Activated CD4-positive, alpha-beta T cell treated with anti-CD3 and anti-CD28 coated beads for 1 hour (primary cell): ENCODE data around the gene ESR1.
"Not testable (repeated sequence)": the region's sequence is repeated elsewhere in the genome, so short reads cannot be mapped to it uniquely, and the experiment has no call there.

ENCODE experiments used
- DNase-seq: peaks from one replicate; pipeline ENCODE4 v3.0.0-alpha.2; 2020

Gene ESR1

DNA sequence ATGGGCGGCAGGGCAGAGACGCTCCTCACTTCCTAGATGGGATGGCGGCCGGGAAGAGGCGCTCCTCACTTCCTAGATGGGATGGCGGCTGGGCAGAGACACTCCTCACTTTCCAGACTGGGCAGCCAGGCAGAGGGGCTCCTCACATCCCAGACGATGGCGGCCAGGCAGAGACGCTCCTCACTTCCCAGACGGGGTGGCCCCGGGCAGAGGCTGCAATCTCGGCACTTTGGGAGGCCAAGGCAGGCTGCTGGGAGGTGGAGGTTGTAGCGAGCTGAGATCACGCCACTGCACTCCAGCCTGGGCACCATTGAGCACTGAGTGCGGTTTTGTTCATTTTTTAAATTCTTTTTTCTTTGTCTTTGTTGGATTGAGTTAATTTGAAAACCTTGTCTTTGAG is 92.3 kb downstream of the ESR1 start:
- not testable (repeated sequence) for DNase-seq

DNA sequence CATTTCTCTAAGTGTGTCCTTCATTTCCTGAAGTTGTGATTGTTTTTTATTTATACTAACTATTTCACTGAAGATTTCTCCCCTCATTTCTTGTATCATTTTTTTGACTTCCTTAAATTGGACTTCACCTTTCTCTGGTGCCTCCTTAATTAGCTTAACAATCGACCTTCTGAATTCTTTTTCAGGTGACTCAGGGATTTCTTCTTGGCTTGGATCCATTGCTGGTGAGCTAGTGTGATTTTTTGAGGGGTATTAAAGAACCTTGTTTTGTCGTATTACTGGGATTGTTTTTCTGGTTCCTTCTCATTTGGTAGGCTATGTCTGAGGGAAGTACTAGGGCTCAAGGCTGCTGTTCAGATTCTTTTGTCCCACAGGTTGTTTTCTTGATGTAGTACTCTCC is 92.8 kb downstream of the ESR1 start:
- DNase-seq, result no peak

DNA sequence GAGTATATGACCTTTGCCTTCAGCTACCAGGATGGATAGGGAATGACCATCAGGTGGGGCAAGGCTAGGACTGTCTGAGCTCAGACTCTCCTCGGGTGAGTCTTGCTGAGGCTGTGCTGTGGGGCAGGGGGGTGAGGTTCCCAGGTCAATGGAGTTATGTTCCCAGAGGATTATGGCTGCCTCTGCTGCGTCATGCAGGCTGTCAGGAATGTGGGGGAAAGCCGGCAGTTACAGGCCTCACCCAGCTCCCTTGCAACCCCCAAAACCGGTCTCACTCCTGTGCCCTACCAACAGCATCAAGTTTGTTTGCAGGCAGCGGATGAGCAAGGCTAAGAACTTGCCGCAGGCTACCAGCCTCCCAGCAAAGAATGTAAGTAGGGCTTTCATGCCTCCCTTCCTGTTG is 93.5 kb downstream of the ESR1 start:
- DNase-seq, result no peak

DNA sequence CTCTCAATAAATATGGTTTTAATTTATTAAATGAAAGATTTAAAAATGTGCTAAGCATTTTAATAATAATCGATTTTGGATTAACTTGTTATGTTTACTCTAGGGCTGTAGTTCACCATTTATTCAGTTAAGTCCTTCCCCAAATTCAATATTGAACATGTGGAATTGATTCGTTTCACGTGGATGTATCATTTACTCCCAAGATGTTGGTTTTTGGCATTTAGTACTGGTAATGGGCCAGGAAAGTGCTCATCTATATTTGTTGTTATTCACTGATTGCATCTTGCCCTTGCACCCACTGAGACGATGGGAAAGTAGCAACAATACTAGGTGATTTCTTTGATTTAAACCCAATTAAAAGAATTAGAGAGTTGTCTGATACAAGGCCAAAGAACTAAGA is 97.1 kb downstream of the ESR1 start:
- DNase-seq, result no peak

DNA sequence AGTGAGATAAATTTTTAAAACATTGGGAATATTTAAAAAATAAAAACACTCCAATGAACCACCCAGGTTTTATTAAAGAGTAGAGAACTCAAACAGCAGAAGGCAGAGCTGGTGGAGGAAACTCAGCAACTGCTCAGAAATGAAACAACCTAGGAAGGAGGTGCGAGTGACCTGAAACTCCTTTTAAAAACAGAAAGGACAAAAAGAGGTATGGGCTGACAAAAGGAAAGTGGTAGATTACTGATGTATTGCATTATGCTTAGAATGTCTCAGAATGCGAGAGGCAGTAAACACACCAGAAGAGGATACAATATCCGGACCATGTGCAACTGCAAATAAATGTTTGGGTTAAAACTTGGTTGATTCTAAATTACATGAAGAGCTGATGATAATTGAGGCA is 97.6 kb downstream of the ESR1 start:
- no peak for DNase-seq

DNA sequence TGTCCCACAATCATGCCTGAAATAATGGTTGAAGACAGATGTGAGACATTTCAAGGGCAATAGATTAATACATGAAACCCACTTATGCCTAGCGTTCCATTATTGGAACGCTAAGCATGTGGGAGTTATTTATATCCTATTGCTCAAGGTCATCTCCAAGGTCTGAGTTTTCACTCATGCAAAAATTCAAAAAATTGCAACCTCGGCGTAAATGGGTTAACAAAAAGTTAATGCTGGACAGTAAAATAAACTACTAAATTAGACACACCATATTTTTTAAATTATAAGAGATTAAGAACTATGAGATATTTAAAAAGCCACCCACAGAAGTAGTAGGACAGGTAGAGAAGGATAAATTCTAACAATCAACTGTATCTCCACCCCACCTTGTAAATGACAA is 98.4 kb downstream of the ESR1 start:
- no peak for DNase-seq

DNA sequence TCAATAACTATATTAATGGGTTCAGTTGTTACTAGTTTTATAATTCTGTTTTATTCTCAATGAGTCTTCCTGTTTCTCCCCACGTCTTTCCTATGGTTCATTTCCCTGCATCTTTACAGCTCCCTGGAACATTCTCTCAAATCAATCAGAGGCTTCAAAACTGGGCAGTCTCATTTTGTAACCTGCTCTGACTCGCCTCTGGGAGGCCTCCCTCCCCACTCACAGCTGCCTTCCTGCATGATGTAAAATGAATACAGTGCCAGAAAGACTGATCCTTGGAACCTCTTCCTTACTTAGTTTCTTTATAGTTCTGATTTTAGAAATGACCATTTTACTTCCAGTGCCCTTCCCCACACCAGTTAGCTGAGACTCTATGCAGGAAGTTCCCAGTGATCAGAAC is 103.9 kb downstream of the ESR1 start:
- DNase-seq, result no peak

DNA sequence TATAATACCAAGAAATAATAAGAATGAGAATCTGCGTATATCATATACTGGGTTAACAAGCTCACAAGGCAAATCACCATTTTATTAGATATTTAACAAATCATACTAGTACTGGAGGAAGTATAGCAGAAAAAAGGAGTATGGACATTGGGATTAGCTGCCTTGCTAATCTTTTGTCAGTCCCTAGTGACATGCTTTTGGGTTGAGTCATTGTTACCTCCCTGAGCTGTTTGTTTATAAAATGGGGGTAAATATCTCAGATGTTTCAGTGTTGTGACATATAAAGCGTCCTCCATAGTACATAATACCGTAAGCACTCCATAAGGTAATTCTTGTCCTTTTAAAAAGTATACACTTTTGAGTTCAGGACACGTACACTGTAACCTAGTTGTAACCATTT is 107.0 kb downstream of the ESR1 start:
- no peak for DNase-seq

DNA sequence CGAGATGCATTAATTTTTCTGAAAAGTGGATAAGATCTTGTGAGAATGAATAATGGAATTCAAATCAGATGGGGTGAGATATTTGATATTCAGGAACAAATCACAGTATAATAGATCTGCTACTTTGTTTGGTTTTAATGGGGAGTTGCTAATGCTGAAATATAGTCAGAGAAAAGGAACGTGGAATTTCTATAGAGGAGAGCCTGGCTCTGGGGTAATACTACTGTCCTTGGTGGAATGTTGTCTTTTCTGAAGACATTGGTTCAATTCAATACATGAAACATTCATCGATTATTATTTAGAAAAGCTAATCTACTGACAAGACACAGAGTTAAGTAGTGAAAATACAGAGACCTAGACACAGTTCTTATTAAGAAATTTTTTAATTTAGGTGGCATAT is 108.6 kb downstream of the ESR1 start:
- no peak for DNase-seq

DNA sequence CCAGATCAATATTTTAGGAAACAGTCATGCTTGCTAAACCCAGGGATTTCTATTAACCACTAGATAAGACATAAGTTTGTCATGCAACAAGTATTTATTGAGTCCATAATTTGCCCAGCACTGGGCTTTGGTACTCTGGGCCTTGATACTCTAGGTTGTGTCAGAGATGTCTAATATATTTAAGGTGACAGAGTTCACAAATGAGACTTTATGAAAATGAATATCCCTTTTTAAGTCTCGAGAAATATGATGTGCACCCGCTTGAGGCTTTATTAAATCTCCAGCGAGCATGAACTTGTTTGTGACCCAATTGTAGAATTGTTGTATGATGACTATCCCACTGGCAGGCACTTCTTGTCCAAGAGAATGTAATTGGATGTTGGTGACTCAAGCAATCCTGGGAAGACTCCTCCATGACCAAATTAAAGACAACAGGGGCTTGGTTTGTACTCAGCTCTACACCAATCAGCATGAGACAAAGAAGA is 109.2 kb downstream of the ESR1 start:
- no peak for DNase-seq

DNA sequence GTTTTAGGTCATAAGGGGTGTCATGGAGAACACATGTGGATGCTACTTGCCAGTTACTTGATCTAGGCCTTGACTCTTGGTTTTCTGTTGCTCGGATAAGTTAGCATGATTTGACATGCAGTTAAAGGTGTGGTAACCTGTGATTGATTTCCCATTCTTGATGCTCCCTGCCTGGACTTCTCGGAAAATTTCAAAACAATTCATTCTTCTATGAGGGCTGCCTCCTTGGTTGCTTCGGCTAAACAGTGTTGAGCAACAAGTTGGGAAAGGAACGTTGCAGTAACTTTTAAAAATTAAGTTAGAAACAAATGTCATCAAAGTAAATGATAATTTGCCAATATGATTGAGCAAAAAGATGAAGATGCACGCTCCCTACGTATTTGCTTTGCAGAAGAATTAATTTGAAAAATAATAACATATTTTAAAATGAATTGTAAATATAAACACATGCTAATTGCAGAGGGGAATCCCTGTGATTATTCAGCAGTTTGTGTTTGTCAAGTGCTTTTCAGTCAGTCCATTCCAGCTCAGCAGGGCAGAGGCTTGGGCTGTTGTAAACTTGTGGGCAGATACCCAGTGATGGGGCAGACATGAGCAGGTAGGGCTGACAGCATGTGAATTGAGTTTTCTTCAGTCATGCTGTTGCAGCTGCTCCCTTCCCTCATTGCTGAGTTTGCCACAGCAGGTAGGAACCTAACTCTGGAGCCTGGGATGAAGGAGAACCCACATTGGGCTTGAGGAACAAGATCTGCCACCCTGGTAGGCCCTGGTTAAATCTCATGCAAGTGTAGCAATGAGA is 110.2 kb downstream of the ESR1 start:
- DNase-seq, result no peak

DNA sequence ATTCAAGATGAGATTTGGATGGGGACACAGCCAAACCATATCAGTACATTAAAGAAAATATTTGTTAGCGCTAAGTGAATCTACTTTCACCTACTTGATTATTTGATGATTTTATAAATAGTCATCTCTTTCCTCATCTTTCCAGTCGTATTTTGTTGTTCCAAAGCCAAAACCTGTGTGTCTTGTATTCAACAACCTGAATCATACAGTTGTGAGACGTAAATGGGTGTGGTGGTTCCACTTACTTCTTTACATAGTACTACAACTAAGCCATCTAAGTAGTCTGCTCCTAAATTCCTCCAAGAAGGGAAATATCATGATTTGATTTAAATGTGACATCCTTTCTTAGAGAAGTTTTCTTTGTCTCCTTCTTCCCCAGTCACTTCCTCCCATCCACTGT is 132.8 kb downstream of the ESR1 start:
- no peak for DNase-seq

DNA sequence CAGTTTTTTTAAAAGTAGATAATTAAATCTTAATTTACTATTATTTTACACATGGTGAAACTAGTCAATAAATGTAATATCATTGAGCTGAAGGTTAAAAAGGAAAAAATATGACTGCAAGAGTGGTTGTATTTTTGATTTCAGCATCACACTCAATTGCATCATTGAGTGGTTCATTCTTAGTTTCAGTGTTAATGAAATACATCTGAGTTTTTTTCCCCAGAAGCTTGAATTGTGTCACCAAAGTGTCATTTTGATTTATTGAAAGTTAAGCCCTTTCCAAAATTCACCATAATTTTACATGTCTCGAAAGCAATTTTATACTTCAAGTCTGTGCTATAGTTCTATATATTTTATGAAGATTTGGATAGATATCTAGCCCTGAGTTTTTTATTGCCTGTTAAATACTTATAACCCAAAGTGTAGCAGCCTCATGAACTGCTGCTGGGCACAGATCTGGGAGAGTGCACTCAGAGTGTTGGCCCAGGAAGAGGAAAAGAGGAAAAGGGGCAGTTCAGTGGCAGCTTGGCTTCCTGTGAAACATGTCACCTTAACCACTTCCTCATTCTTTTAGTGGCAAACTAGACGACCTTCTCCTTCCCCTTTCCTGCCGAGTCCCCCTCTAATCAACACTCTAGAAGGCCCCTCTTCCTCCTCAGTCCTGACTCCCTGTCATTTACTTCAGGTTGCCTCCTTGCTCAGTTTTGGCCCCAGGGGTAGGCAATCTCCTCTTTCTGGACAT is 140.7 kb downstream of the ESR1 start:
- DNase-seq, result no peak

DNA sequence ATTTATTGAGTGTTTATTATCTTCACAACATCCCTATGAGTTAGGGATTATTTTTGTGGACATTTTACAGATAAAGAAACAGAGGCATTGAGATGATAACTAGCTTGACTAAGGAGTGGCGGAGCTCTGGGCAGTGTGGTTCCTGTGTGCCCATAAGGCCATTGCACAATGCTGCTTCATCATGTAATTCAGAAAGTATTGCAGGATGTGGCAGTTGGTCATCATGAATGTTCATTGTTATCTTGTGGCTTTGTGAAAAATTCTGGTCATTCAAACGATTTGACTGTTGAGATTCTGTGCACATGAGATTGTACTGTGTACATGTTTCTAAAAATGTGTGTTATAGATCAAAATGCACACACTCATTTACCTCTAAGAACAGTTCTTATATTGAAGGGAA is 150.8 kb downstream of the ESR1 start:
- DNase-seq, result no peak

DNA sequence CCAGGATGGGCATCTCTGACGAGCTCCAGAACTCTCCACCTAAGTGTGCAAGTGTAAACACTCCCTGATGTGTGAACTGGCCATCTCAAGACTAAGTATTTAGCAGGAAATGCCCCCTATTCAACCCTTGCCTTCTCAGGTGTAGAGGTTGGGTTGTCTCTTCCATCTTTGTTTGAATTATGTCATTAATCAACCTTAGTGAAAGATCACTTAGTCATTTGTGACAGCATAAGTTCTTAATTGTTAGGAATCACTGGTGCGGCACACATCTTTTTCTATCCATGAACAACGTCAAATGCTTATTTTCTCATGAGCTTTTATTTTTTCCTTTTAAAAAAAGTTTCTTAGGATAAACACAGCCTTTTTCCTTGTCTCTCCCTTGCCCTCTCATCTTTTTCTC is 151.6 kb downstream of the ESR1 start:
- no peak for DNase-seq

DNA sequence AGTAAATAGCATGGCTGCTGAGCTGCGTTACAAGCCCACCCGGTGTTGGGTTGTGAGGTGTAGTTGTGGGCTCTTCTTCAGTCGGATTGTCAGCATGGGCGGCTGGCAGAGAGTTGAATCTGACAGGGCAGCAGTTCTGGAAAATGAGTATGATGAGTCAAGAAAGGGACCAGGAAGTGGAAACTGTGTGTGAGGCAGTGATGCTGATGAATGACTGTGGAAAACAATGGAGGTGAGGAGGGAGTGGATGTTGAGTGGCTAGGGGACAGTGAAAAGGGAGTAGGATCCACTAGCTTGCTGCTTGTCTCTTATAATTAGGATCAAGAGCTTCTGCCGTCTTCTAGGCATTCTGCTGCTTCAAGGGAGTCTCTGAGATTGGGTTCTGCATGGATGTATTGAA is 154.3 kb downstream of the ESR1 start:
- no peak for DNase-seq

DNA sequence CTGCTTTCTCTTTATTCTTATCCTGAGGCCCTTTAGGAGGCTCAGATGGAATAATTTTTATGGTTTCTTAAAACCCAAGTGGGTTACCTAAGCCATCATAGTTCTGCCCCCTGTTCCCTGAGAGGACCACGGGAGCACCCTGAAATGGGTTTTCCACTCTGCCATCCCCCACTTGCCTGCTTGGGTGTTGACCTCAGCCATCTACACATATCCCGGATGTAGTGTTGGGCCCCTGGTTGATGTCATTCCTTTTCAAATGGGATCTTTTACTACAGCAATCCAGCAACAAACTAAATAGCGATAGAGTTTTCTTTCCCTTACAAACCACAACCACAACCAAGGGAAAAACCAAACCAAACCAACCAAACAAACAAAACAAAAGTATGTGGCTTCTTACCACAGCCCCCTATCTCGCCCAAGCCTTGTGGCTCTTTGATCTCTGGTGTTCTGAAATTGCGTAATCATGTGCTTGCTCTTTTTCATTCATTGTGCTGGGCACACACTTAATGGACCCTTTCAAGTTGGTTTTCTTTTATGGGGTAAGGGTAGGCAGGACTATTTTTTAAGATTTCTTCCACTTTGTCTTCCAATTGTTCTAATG is 154.9 kb downstream of the ESR1 start:
- DNase-seq, result no peak

DNA sequence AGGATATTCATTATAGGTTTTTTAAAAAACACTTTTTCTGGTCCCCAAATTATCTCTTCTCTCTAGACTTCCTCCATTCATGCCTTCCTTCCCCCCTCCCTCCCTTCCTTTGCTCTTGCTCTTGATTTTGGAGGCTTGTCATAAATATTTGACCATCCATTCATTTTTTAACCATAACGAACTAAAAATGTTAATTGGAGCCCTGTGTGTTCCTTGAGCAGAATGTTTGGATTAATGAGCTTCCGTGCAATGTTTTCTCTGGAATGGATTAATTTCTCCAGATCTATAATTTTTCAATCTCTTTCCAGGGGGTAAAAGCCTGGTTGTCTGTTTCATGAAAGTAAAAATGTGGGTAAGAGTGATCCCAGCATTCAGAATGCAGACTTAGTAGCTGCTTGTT is 155.5 kb downstream of the ESR1 start:
- no peak for DNase-seq

DNA sequence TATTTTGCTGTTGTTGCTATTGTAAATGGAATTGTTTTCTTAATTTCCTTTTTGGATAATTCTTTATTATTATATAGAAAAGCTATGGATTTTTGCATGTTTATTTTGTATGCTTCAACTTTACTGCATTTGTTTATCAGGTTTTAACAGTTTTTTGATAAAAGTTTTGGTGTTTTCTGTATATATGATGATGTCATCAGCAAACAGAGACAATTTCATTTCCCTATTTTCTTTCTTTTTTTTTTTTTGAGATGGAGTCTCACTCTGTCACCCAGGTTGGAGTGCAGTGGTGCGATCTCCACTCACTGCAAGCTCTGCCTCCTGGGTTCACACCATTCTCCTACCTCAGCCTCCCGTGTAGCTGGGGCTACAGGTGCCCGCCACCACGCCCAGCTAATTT is 156.9 kb downstream of the ESR1 start:
- DNase-seq, result not testable (repeated sequence)

DNA sequence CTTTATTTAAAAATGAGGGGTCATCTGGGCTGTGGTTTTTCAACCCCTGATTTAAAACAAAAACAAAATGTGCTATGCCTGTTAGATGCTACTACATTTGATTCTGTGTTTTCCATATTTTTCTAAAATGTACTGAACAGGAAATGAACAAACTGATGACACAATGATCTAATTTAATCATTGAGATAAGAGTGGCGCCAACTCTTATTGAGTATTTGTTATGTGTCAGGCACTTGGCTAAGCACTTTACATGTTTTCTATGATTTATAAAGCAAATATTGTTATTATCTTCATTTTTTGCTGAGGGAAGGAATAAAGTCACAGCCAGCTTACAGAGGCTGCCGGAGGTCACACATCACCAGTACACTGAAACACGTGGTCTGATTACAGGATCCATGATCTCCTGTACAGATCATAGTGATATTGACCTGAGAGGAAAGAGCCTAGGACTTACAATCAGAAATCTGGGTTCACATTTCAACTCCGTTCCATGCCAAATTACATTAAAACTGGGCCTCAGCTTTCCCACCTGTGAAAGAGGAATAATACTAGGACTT is 166.7 kb downstream of the ESR1 start:
- DNase-seq, result no peak

DNA sequence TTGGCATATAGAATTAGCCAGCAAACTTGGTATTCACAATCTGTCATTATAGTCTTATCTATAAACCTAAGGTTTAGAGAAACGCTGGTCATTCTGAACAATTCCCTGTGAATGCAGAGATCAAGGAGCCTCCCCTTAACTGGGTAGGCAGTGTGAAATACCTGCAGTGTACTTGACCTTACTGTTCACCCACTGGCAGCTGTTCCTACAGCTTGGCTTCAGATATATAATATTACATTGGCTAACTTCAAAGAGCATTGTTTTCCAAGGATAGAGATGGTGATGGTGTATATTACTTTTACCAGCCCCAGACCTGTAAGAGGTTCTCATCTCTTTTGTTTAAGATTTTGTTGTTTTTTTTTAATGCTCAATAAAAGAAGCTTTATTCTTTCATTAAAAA is 168.3 kb downstream of the ESR1 start:
- no peak for DNase-seq

DNA sequence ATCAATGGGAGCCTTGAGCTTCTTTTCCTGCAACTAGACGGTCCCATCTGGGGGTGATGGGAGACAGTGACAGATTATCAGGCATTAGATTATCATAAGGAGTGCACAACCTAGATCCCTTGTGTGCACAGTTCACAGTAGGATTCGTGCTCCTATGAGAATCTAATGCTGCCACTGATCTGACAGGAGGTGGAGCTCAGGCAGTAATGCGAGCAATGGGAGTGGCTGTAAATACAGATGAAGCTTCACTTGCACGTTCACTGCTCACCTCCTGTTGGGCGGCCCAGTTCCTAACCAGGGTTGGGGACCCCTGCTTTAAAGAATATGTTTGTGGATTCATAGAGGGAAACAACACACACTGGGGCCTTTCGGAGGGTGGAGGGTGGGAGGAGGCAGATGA is 180.7 kb downstream of the ESR1 start:
- DNase-seq, result not testable (repeated sequence)

DNA sequence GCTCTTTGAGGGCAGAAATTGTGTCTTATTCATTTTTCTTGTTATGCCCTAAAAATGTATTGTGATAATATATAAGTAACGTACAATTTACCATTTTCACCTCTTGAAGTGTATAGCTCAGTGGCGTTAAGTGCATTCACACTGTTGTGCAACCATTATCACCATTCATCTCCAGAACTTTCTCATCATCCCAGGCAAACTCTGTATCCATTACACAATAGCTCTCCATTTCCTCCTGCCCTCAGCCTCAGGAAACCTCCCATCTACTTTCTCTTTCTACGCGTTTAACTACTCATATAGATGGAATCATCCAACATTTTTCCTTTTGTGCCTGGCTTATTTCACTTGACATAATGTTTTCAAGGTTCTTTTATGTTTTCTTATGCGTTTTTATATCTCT is 184.6 kb downstream of the ESR1 start:
- DNase-seq, result no peak

DNA sequence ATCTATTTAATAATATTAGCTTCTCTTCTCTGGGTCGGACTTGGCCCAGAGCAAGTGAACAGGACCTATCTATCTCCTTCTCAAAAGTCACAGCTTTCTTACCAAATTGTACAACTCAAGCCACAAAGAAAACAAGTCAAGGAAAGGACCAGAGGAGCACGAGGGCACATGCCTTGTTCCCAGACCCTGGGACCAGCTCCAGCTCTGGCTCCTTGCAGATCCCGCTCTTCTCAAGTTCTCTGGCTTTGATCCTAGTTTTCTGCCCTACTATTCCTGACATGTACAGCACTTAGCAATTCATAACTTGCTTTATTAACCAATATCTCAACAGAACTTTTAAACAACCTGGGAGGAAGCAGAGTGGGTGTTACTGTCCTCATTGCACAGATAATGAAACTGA is 185.9 kb downstream of the ESR1 start:
- DNase-seq, result no peak
